HepG2 (cell line): ENCODE data around the gene GSTA1.
"Not testable (repeated sequence)": the region's sequence is repeated elsewhere in the genome, so short reads cannot be mapped to it uniquely, and the experiment has no call there.

Experiments used
- PAX8 ChIP-seq: sonication (generic); formaldehyde crosslinking; IDR thresholded peaks from 2 replicates; pipeline ENCODE4 v1.8.0; 2022; ENCODE audit warnings: mild to moderate bottlenecking, missing genetic modification reagents, borderline replicate concordance
- SPEN ChIP-seq: sonication (generic); formaldehyde crosslinking; IDR thresholded peaks from 2 replicates; pipeline ENCODE4 v1.5.1; 2020; ENCODE audit warnings: low read depth, mild to moderate bottlenecking, missing genetic modification reagents
- TF ChIP-seq, protein P1 (sequence below): sonication (generic); formaldehyde crosslinking; IDR thresholded peaks from 2 replicates; pipeline ENCODE4 v1.4.0; 2020; ENCODE audit warnings: missing genetic modification reagents
- TF ChIP-seq, protein P2 (sequence below): IDR thresholded peaks from 2 replicates; pipeline ENCODE4 v1.6.1; 2012; ENCODE audit warnings: inconsistent platforms
- TF ChIP-seq, protein P3 (sequence below): sonication (generic); formaldehyde crosslinking; IDR thresholded peaks from 2 replicates; pipeline ENCODE4 v1.4.0; 2020; ENCODE audit warnings: missing genetic modification reagents, borderline replicate concordance

DNA sequence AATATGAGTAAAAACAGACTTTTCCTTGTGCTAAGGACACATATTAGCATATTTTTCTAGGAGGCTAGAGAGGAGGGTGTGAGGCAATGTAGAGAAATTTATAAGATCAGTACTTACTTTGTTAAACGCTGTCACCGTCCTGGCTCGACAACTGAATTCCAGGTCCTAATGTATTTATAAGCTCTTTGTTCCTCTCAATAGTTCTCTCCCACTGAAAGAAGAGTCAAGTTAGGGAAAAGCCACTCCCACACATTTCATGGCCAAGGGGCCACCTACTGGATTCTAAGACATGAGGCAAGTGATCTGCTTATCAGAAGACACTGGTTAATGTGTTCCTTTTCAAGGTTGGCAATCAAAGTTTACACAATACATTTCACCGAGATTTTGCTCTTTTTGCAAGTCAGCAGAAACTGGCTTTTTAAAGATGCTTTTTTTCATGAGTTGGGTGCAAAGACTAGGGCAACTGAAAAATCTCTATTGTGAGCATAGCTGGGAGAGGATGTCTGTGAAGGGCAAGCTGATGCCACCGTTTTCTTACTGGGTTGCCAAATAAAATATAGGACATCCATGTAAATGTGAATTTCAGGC is at the start of gene GSTA1:
- TF ChIP-seq SPEN (CRISPR knock-in tag); PAX8: not testable (repeated sequence)
- TF ChIP-seq, protein P1, sequence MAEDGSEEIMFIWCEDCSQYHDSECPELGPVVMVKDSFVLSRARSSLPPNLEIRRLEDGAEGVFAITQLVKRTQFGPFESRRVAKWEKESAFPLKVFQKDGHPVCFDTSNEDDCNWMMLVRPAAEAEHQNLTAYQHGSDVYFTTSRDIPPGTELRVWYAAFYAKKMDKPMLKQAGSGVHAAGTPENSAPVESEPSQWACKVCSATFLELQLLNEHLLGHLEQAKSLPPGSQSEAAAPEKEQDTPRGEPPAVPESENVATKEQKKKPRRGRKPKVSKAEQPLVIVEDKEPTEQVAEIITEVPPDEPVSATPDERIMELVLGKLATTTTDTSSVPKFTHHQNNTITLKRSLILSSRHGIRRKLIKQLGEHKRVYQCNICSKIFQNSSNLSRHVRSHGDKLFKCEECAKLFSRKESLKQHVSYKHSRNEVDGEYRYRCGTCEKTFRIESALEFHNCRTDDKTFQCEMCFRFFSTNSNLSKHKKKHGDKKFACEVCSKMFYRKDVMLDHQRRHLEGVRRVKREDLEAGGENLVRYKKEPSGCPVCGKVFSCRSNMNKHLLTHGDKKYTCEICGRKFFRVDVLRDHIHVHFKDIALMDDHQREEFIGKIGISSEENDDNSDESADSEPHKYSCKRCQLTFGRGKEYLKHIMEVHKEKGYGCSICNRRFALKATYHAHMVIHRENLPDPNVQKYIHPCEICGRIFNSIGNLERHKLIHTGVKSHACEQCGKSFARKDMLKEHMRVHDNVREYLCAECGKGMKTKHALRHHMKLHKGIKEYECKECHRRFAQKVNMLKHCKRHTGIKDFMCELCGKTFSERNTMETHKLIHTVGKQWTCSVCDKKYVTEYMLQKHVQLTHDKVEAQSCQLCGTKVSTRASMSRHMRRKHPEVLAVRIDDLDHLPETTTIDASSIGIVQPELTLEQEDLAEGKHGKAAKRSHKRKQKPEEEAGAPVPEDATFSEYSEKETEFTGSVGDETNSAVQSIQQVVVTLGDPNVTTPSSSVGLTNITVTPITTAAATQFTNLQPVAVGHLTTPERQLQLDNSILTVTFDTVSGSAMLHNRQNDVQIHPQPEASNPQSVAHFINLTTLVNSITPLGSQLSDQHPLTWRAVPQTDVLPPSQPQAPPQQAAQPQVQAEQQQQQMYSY (CRISPR knock-in tag), result not testable (repeated sequence)
- TF ChIP-seq, protein P2, sequence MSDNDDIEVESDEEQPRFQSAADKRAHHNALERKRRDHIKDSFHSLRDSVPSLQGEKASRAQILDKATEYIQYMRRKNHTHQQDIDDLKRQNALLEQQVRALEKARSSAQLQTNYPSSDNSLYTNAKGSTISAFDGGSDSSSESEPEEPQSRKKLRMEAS, result not testable (repeated sequence)
- TF ChIP-seq, protein P3, sequence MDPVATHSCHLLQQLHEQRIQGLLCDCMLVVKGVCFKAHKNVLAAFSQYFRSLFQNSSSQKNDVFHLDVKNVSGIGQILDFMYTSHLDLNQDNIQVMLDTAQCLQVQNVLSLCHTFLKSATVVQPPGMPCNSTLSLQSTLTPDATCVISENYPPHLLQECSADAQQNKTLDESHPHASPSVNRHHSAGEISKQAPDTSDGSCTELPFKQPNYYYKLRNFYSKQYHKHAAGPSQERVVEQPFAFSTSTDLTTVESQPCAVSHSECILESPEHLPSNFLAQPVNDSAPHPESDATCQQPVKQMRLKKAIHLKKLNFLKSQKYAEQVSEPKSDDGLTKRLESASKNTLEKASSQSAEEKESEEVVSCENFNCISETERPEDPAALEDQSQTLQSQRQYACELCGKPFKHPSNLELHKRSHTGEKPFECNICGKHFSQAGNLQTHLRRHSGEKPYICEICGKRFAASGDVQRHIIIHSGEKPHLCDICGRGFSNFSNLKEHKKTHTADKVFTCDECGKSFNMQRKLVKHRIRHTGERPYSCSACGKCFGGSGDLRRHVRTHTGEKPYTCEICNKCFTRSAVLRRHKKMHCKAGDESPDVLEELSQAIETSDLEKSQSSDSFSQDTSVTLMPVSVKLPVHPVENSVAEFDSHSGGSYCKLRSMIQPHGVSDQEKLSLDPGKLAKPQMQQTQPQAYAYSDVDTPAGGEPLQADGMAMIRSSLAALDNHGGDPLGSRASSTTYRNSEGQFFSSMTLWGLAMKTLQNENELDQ, result not testable (repeated sequence)
